ENCODE results near the gene BAIAP2. TPM values are rescaled to one million over a fixed set of nuclear protein-coding genes. Genes with fewer than 3 reads are reported as not detected.

The BAIAP2 gene
- total and polyA plus RNA-seq, 2 donors (not counting 3 experiments of a cell fraction or from before 2014, with no cell fraction given), result 12.3 to 18.6 TPM

GRCh38 chr17:81067391-81067811 lies 32.5 kb downstream of the BAIAP2 start:
- H3K9me3 ChIP-seq (replicated peaks; ENCODE audit: control insufficient read depth, insufficient read depth, low read length), result no peaks in the 10 kb centered on the region
- no peaks in the 10 kb centered on the region for H3K27me3 ChIP-seq (ENCODE audit: control insufficient read depth in 2 of 2, insufficient read depth in 2 of 2, low read length in 2 of 2)
- intact Hi-C loops (cut with micrococcal nuclease), result no loop called here
- no peaks in the 10 kb centered on the region for H3K36me3 ChIP-seq (ENCODE audit: control insufficient read depth in 2 of 2, extremely low read depth in 1 of 2, insufficient read depth in 2 of 2, low read length in 2 of 2)
- H2AFZ ChIP-seq (ENCODE audit: low read depth, low read length), result no peak overlapping the region
- BruUV-seq (replicated peaks), result no TSS peak
- no peak overlapping the region for H3K4me2 ChIP-seq (ENCODE audit: insufficient read depth, low read length)
- H3K27ac ChIP-seq (ENCODE audit: insufficient read depth, low read depth, low read length), result no peak overlapping the region
- dilution Hi-C loops (cut with MboI; ENCODE audit: extremely low pct_ligation_motif_present, low sequenced_read_pairs), result no loop called here
- no peaks in the 10 kb centered on the region for H3K9me1 ChIP-seq (replicated peaks; ENCODE audit: control insufficient read depth, extremely low read depth, insufficient read depth, low read length)
- H3K4me3 ChIP-seq (replicated peaks in 1 of 3; ENCODE audit: insufficient read depth in 1 of 3, low read depth in 1 of 3, low read length in 3 of 3), result no peak overlapping the region
- no peak for DNase-seq (ENCODE audit: low read depth, low spot score)
- ChIA-PET CTCF (interaction anchor here (1.0 kb wide), 1 partner anchor 13 kb away, joined by 3 read pairs; no protein-coding TSS in a partner anchor), POLR2A (no interaction called here)
- no peaks in the 10 kb centered on the region for H3K4me1 ChIP-seq (ENCODE audit: control insufficient read depth, extremely low read depth, insufficient read depth, low read length)
- H4K20me1 ChIP-seq (replicated peaks; ENCODE audit: control insufficient read depth, extremely low read depth, insufficient read depth, low read length), result no peaks in the 10 kb centered on the region
- no peak for FAIRE-seq
- no peak for TF ChIP-seq POLR2A (IDR thresholded peaks at IDR 0.05; ENCODE audit: low read depth, low read length)
- no peak for TF ChIP-seq JUN (IDR thresholded peaks at IDR 0.05; ENCODE audit: borderline replicate concordance, insufficient read depth, insufficient read length, low read depth)
- no peak for TF ChIP-seq CTCF (IDR thresholded peaks at IDR 0.05; ENCODE audit: extremely low read depth in 1 of 2, insufficient read depth in 1 of 2, low read depth in 1 of 2, low read length in 2 of 2)
- no peak for TF ChIP-seq MAX (IDR thresholded peaks at IDR 0.05; ENCODE audit: insufficient read depth, insufficient read length)
- TF ChIP-seq EZH2 (IDR thresholded peaks at IDR 0.05; ENCODE audit: borderline replicate concordance, low read depth, low read length, severe bottlenecking), result no peak
- no peak for TF ChIP-seq POLR2AphosphoS5 (IDR thresholded peaks at IDR 0.05; ENCODE audit: insufficient read depth, low read depth, low read length)
- TF ChIP-seq FOS (IDR thresholded peaks at IDR 0.05; ENCODE audit: borderline replicate concordance, insufficient read depth, low read length), result no peak
- H3K79me2 ChIP-seq (ENCODE audit: control insufficient read depth, insufficient read depth, low read length), result no peaks in the 10 kb centered on the region
- no peak overlapping the region for H3K9ac ChIP-seq (replicated peaks; ENCODE audit: extremely low read depth, insufficient read depth, low read length)

Data from endothelial cell of umbilical vein (primary cell).